ENCODE data around the gene ZNF354B.
"Not testable (repeated sequence)": the region's sequence is repeated elsewhere in the genome, so short reads cannot be mapped to it uniquely, and the experiment has no call there.

Gene ZNF354B

GRCh38 chr5:178859625-178860521 lies at the start of gene ZNF354B:
Gene ZNF354B (plus strand): TSS chr5:178859953. CDS start chr5:178861048, 1,095 bp downstream.
- peak; percentile 84 to 99 (median 90) for DNase-seq
- intact Hi-C loops (cut with DNase I) = loop anchor here (1.0 to 2.0 kb wide), 3 partner anchors 130 to 233 kb away; partner anchors contain the start of genes CLK4, ZNF354A and ZNF354C

GRCh38 chr5:178817506-178817905 lies 42.2 kb upstream of the ZNF354B start:
- no peak for DNase-seq
- intact Hi-C loops (cut with DNase I) = no loop called here

GRCh38 chr5:178818094-178818493 lies 41.7 kb upstream of the ZNF354B start:
- peak in 1 of 10 donors; percentile 73 for DNase-seq
- intact Hi-C loops (cut with DNase I) = no loop called here

- intact Hi-C loops (cut with DNase I) = no loop called here
- no peak for DNase-seq
These were observed 39.8 kb upstream of the ZNF354B start for GRCh38 chr5:178820001-178820400.

GRCh38 chr5:178825444-178825843 lies 34.3 kb upstream of the ZNF354B start:
- no peak for DNase-seq
- intact Hi-C loops (cut with DNase I) = no loop called here

GRCh38 chr5:178826216-178826615 lies 33.5 kb upstream of the ZNF354B start:
- no peak for DNase-seq
- intact Hi-C loops (cut with DNase I) = no loop called here

- intact Hi-C loops (cut with DNase I) = no loop called here
- no peak for DNase-seq
These were observed 32.1 kb upstream of the ZNF354B start for GRCh38 chr5:178827636-178828035.

GRCh38 chr5:178831049-178831448 lies 28.7 kb upstream of the ZNF354B start:
- intact Hi-C loops (cut with DNase I) = no loop called here
- DNase-seq = no peak

- DNase-seq = no peak
- intact Hi-C loops (cut with DNase I) = no loop called here
These were observed 27.0 kb upstream of the ZNF354B start for GRCh38 chr5:178832618-178833201.

GRCh38 chr5:178836628-178837027 lies 23.1 kb upstream of the ZNF354B start:
- intact Hi-C loops (cut with DNase I) = loop anchor here (5.0 kb wide), 1 partner anchor 104 kb away; the partner anchor contains the start of gene ZNF354A
- no peak for DNase-seq

- not testable (repeated sequence) for DNase-seq
- intact Hi-C loops (cut with DNase I) = loop anchor here (5.0 kb wide), 1 partner anchor 107 kb away; the partner anchor contains the start of gene ZNF354A
These were observed 20.9 kb upstream of the ZNF354B start for GRCh38 chr5:178838695-178839318.

- intact Hi-C loops (cut with DNase I) = loop anchor here (5.0 kb wide), 1 partner anchor 107 kb away; the partner anchor contains the start of gene ZNF354A
- DNase-seq = peak; percentile 17 to 95 (median 69)
These were observed 20.4 kb upstream of the ZNF354B start for GRCh38 chr5:178839319-178839704.

GRCh38 chr5:178840399-178840798 lies 19.4 kb upstream of the ZNF354B start:
- intact Hi-C loops (cut with DNase I) = not testable (repeated sequence)

GRCh38 chr5:178849316-178849715 lies 10.4 kb upstream of the ZNF354B start:
- intact Hi-C loops (cut with DNase I) = no loop called here
- no peak for DNase-seq

More at GRCh38 chr5:178840399-178840798, 19.4 kb upstream of the ZNF354B start:
- DNase-seq = peak in 1 of 10 donors; percentile 82

- intact Hi-C loops (cut with DNase I) = no loop called here
- no peak for DNase-seq
These were observed 7.8 kb upstream of the ZNF354B start for GRCh38 chr5:178851951-178852350.

- intact Hi-C loops (cut with DNase I) = no loop called here
- no peak for DNase-seq
These were observed 5.5 kb upstream of the ZNF354B start for GRCh38 chr5:178854284-178854683.

- DNase-seq = not testable (repeated sequence)
- intact Hi-C loops (cut with DNase I) = loop anchor here (2.0 kb wide), 1 partner anchor 234 kb away; the partner anchor contains the start of gene CLK4
These were observed 862 bp downstream of the ZNF354B start for GRCh38 chr5:178860615-178861014.

- intact Hi-C loops (cut with DNase I) = loop anchor here (2.0 kb wide), 1 partner anchor 235 kb away; the partner anchor contains the start of gene CLK4
These were observed 1.9 kb downstream of the ZNF354B start for GRCh38 chr5:178861627-178862026.

GRCh38 chr5:178866946-178867345 lies 7.2 kb downstream of the ZNF354B start:
- no peak for DNase-seq
- intact Hi-C loops (cut with DNase I) = no loop called here

More at GRCh38 chr5:178861627-178862026, 1.9 kb downstream of the ZNF354B start:
- no peak for DNase-seq

GRCh38 chr5:178869577-178869976 lies 9.8 kb downstream of the ZNF354B start:
- DNase-seq = no peak
- intact Hi-C loops (cut with DNase I) = no loop called here

GRCh38 chr5:178870411-178870810 lies 10.7 kb downstream of the ZNF354B start:
- no peak for DNase-seq
- intact Hi-C loops (cut with DNase I) = no loop called here
